Heart right ventricle (tissue), 16 donors: ENCODE measurements around the gene LHX3. TPM values are rescaled to one million over a fixed set of nuclear protein-coding genes. Genes with fewer than 3 reads are reported as not detected.

Experiments
- ATAC-seq, 8 donors: fragments of 200-7000 bp; cut with Tn5 transposase; one replicate each; pipeline ENCODE4 v1.9.1; 2020; ENCODE audit warnings: mild to moderate bottlenecking in 8 of 8, moderate library complexity in 8 of 8, moderate number of reproducible peaks in 1 of 8
- DNase-seq, 2 donors: peaks; one replicate each; pipeline ENCODE4 v3.0.0-alpha.2; 2020
- H3K27ac ChIP-seq, 10 donors: fragments of 200-600 bp; sonication (generic) in 2 of 10; one replicate each; pipeline versions ENCODE4 v1.5.0 to v1.8.0; 2020 to 2022; ENCODE audit warnings: mild to moderate bottlenecking in 3 of 10
- H3K27me3 ChIP-seq, 7 donors: fragments of 200-600 bp; one replicate each; pipeline ENCODE4 v1.8.0; 2021 to 2022; ENCODE audit warnings: mild to moderate bottlenecking in 2 of 7
- H3K36me3 ChIP-seq, 9 donors: fragments of 200-600 bp; sonication (generic) in 1 of 9; one replicate each; pipeline versions ENCODE4 v1.5.0 to v1.8.0; 2020 to 2022; ENCODE audit warnings: mild to moderate bottlenecking in 2 of 9
- H3K4me1 ChIP-seq, 9 donors: fragments of 200-600 bp; sonication (generic) in 1 of 9; one replicate each; pipeline versions ENCODE4 v1.5.0 to v1.8.0; 2020 to 2022; ENCODE audit warnings: mild to moderate bottlenecking in 4 of 9
- H3K4me3 ChIP-seq, 10 donors: fragments of 200-600 bp; sonication (generic) in 2 of 10; one replicate each; pipeline versions ENCODE4 v1.5.0 to v1.8.0; 2020 to 2022; ENCODE audit warnings: mild to moderate bottlenecking in 7 of 10, moderate library complexity in 2 of 10
- H3K9me3 ChIP-seq, 11 donors: fragments of 200-600 bp in 10 of 11; sonication (generic) in 2 of 11; one replicate each; pipeline versions ENCODE4 v1.5.0 to v1.8.0; 2013 to 2022; ENCODE audit warnings: mild to moderate bottlenecking in 2 of 11, control low read depth in 1 of 11, moderate library complexity in 1 of 11
- CTCF ChIP-seq, 9 donors: fragments of 200-600 bp; sonication (generic) in 2 of 9; IDR thresholded peaks; one replicate each; pipeline versions ENCODE4 v1.5.0 to v1.8.0; 2021 to 2022; ENCODE audit warnings: antibody characterized with exemption in 9 of 9, mild to moderate bottlenecking in 5 of 9, moderate library complexity in 1 of 9
- WGBS, 2 donors: extraction: QIAGEN DNeasy Blood & Tissue Kit; methylation state at CpG; one replicate each; pipeline ENCODE4 v1.1.7; 2013; ENCODE audit warnings: inconsistent platforms in 1 of 2; 5-methylcytosine and 5-hydroxymethylcytosine counted together
- intact Hi-C, 10 donors: fragments of 100-400 bp; cut with DNase I; formaldehyde crosslinking; loops; one replicate each; pipeline versions ENCODE4 v1.11.1 to v1.14.2; 2022
- polyA plus RNA-seq, 2 donors: library from polyadenylated mRNA; stranded (reverse); fragments of 200-250 nt; gene quantifications; one replicate each; pipeline ENCODE4 v1.2.3, GENCODE V29; 2013
- total RNA-seq, 10 donors: library from RNA; stranded (reverse); fragmentation: NEBNext Ultra II Directional in 3 of 10; extraction: Animal tissue kit (Norgen Biotek cat#: 25700) in 3 of 10; gene quantifications; one replicate each; pipeline versions ENCODE4 v1.2.1 to v1.2.4, GENCODE V29; 2021 to 2023
- donor health status: Arrhythmogenic right ventricular cardiomyopathy.
- donor health status: ischemic (EF 13 %, LVEDD 7.1; RV severe dilation, severe dysfunction).
- donor health status: healthy with polysubstance abuse.
- donor health status: DM: no; HTN: yes; CAD: no.
- donor health status: DM: no; HTN: no; CAD: no.
- donor health status: ischemic (EF 25% LVEDD 6.9; RV normal size, moderate dysfunction).
- donor health status: ischemic (EF 25% LVEDD 5.7; RV mildly dilated, moderate dysfunction).
- donor health status: healthy.
- donor health status: DM: yes; HTN: yes; CAD: no.
- donor health status: Ischemic cardiomyopathy.
- donor health status: ischemic (EF 35%, LVEDD 5.7; RV mildly dilated, moderate dysfunction).
- donor health status: nonischemic (EF 11% LVEDD 7.7; RV severe dilation, severe dysfunction).
- donor health status: DM: yes; HTN: yes; CAD: no.
- donor health status: PGD.
- donor health status: ischemic (EF 29% LVEDD 5.4; RV normal size, mild dysfunction).
- donor health status: nonischemic (EF 23%, LVEDD 6.1; RV moderate dilation, normal function).

Gene LHX3
- total and polyA plus RNA-seq, 12 donors = not detected

- H3K27ac ChIP-seq = peak overlapping the region in 5 of 10 donors; percentile 16 to 43 (median 36)
- peaks cover 0 to 21% (median 0%) of the 10 kb centered on the region in 9 donors for H3K36me3 ChIP-seq
- no peaks in the 10 kb centered on the region for H3K9me3 ChIP-seq
- TF ChIP-seq CTCF (IDR thresholded peaks at IDR 0.05) = no peak
- peak overlapping the region in 4 of 10 donors; percentile 7 to 31 (median 10) for H3K4me3 ChIP-seq
- ATAC-seq (peak in 6 of 8 donors; percentile 26 to 87 (median 64)), DNase-seq (no peak)
- WGBS, 2 donors = 71 to 74% methylated on average over 29 to 31 of the region's 31 CpGs
- peaks cover 0 to 11% (median 0%) of the 10 kb centered on the region in 9 donors for H3K4me1 ChIP-seq
- intact Hi-C loops = no loop called here
- H3K27me3 ChIP-seq = no peaks in the 10 kb centered on the region
Measured at GRCh38 chr9:136231478-136232297, 26.8 kb upstream of the LHX3 start.

GRCh38 chr9:136230773-136231172 lies 25.8 kb upstream of the LHX3 start:
- H3K36me3 ChIP-seq = peaks cover 0 to 19% (median 0%) of the 10 kb centered on the region in 9 donors
- no peak for TF ChIP-seq CTCF (IDR thresholded peaks at IDR 0.05)
- H3K27me3 ChIP-seq = no peaks in the 10 kb centered on the region
- intact Hi-C loops = no loop called here
- H3K27ac ChIP-seq = no peak overlapping the region
- H3K4me3 ChIP-seq = no peak overlapping the region
- peaks cover 0 to 11% (median 0%) of the 10 kb centered on the region in 9 donors for H3K4me1 ChIP-seq
- no peaks in the 10 kb centered on the region for H3K9me3 ChIP-seq
- no peak for DNase-seq
- ATAC-seq = no peak
- WGBS, 2 donors = 96 to 97% methylated on average over 9 of the region's 9 CpGs

GRCh38 chr9:136230365-136230764 lies 25.4 kb upstream of the LHX3 start:
- no peaks in the 10 kb centered on the region for H3K9me3 ChIP-seq
- no peak overlapping the region for H3K4me3 ChIP-seq
- ATAC-seq (no peak), DNase-seq (no peak)
- peaks cover 0 to 18% (median 0%) of the 10 kb centered on the region in 9 donors for H3K36me3 ChIP-seq
- H3K27me3 ChIP-seq = no peaks in the 10 kb centered on the region
- TF ChIP-seq CTCF (IDR thresholded peaks at IDR 0.05) = no peak
- peaks cover 0 to 11% (median 0%) of the 10 kb centered on the region in 9 donors for H3K4me1 ChIP-seq
- intact Hi-C loops = no loop called here
- WGBS, 2 donors = 90 to 95% methylated on average over 10 of the region's 10 CpGs
- no peak overlapping the region for H3K27ac ChIP-seq

GRCh38 chr9:136229096-136230065 lies 24.5 kb upstream of the LHX3 start:
- WGBS, 2 donors = 87 to 89% methylated on average over 33 of the region's 33 CpGs
- TF ChIP-seq CTCF (IDR thresholded peaks at IDR 0.05) = no peak
- Histone ChIP-seq H3K4me1 (peaks cover 0 to 11% (median 0%) of the 10 kb centered on the region in 9 donors), H3K27ac (no peak overlapping the region), H3K36me3 (peaks cover 0 to 25% (median 2%) of the 10 kb centered on the region in 9 donors), H3K27me3 (no peaks in the 10 kb centered on the region), H3K9me3 (no peaks in the 10 kb centered on the region), H3K4me3 (no peak overlapping the region)
- ATAC-seq (no peak), DNase-seq (no peak)
- intact Hi-C loops = no loop called here
